Neural cell (in vitro differentiated cells): ENCODE data around the gene TLL2. TPM values are rescaled to one million over a fixed set of nuclear protein-coding genes. Genes with fewer than 3 reads are reported as not detected.

Source experiments
- H2AFZ ChIP-seq: fragments of 200-600, 300-800 bp; sonication (generic), shearing (Covaris generic); 2 replicates; pipeline ENCODE4 v1.6.0; 2014; ENCODE audit warnings: low read depth, mild to moderate bottlenecking, antibody characterized with exemption, low read length, moderate library complexity
- H3F3A ChIP-seq: fragments of 200-600 bp; shearing (Covaris generic); 2 replicates; pipeline ENCODE4 v1.6.1; 2016; ENCODE audit warnings: mild to moderate bottlenecking, moderate library complexity, mixed read lengths, antibody characterized with exemption, low read length; ENCODE audit not compliant: insufficient read depth, poor library complexity, severe bottlenecking
- H3K27ac ChIP-seq: fragments of 200-600, 300-800 bp; sonication (generic), shearing (Covaris generic); 2 replicates; pipeline ENCODE4 v1.5.1; 2014; ENCODE audit warnings: mild to moderate bottlenecking, low read length, moderate library complexity
- H3K27me3 ChIP-seq: fragments of 300-800, 200-600 bp; sonication (generic), shearing (Covaris generic); 2 replicates; pipeline ENCODE4 v1.6.0; 2014; ENCODE audit warnings: mild to moderate bottlenecking, low read depth, low read length, moderate library complexity; ENCODE audit not compliant: insufficient read depth
- H3K36me3 ChIP-seq: fragments of 300-800, 200-600 bp; sonication (generic), shearing (Covaris generic); 2 replicates; pipeline ENCODE4 v1.5.1; 2014; ENCODE audit warnings: mild to moderate bottlenecking, antibody characterized with exemption, low read length, moderate library complexity; ENCODE audit not compliant: insufficient read depth
- H3K4me2 ChIP-seq: fragments of 300-800, 200-600 bp; sonication (generic), shearing (Covaris generic); 2 replicates; pipeline ENCODE4 v1.6.0; 2014; ENCODE audit warnings: mild to moderate bottlenecking, low read length
- H3K4me3 ChIP-seq: fragments of 300-800, 200-600 bp; sonication (generic), shearing (Covaris generic); 2 replicates; pipeline ENCODE4 v1.5.1; 2014; ENCODE audit warnings: mild to moderate bottlenecking, low read length, moderate library complexity
- H3K79me2 ChIP-seq: fragments of 200-600 bp; shearing (Covaris generic); replicated peaks from 2 replicates; pipeline ENCODE4 v1.6.0; 2014; ENCODE audit warnings: mild to moderate bottlenecking, low read length, moderate library complexity; ENCODE audit not compliant: insufficient read depth
- H3K9ac ChIP-seq: fragments of 300-800, 200-600 bp; sonication (generic), shearing (Covaris generic); 2 replicates; pipeline ENCODE4 v1.6.1; 2016; ENCODE audit warnings: mild to moderate bottlenecking, low read length, mixed read lengths
- H3K9me2 ChIP-seq: fragments of 200-600 bp; shearing (Covaris generic); 2 replicates; pipeline ENCODE4 v1.6.1; 2016; ENCODE audit warnings: mild to moderate bottlenecking, low read length, mixed read lengths; ENCODE audit not compliant: insufficient read depth
- H3K9me3 ChIP-seq: fragments of 200-600, 300-800 bp; sonication (generic), shearing (Covaris generic); 2 replicates; pipeline ENCODE4 v1.6.1; 2016; ENCODE audit warnings: mild to moderate bottlenecking, mixed run types, low read length, moderate library complexity, mixed read lengths
- H4K20me1 ChIP-seq: fragments of 200-600 bp; shearing (Covaris generic); 2 replicates; pipeline ENCODE4 v1.6.1; 2016; ENCODE audit warnings: mild to moderate bottlenecking, mixed run types; ENCODE audit not compliant: insufficient read depth
- CTCF ChIP-seq: fragments of 450-650 bp; IDR thresholded peaks from 2 replicates; pipeline ENCODE4 v1.5.1; 2014; ENCODE audit warnings: antibody characterized with exemption, mild to moderate bottlenecking, moderate library complexity; ENCODE audit not compliant: poor library complexity, severe bottlenecking
- EP300 ChIP-seq: fragments of 450-650 bp; conservative IDR thresholded peaks from 2 replicates; pipeline ENCODE4 v1.6.1; 2014; ENCODE audit warnings: antibody characterized with exemption, mild to moderate bottlenecking, moderate library complexity; ENCODE audit not compliant: poor library complexity, severe bottlenecking
- EZH2 ChIP-seq: fragments of 200-600, 300-800 bp; shearing (Covaris generic), sonication (generic); IDR thresholded peaks from 2 replicates; pipeline ENCODE4 v1.6.1; 2014; ENCODE audit warnings: antibody characterized with exemption, low read length, borderline replicate concordance, mild to moderate bottlenecking; ENCODE audit not compliant: insufficient read depth, poor library complexity, severe bottlenecking
- MXI1 ChIP-seq: fragments of 450-650 bp; conservative IDR thresholded peaks from 2 replicates; pipeline ENCODE4 v1.6.1; 2014; ENCODE audit warnings: antibody characterized with exemption, mild to moderate bottlenecking; ENCODE audit not compliant: poor library complexity, severe bottlenecking
- POLR2AphosphoS5 ChIP-seq: IDR thresholded peaks from 2 replicates; pipeline ENCODE4 v1.6.1; 2012
- RAD21 ChIP-seq: fragments of 450-650 bp; conservative IDR thresholded peaks from 2 replicates; pipeline ENCODE4 v1.6.1; 2014; ENCODE audit warnings: antibody characterized with exemption, mild to moderate bottlenecking, moderate library complexity
- SMC3 ChIP-seq: fragments of 450-650 bp; conservative IDR thresholded peaks from 2 replicates; pipeline ENCODE4 v1.6.1; 2014; ENCODE audit warnings: antibody characterized with exemption, mild to moderate bottlenecking, moderate library complexity; ENCODE audit not compliant: poor library complexity
- TAF1 ChIP-seq: IDR thresholded peaks from 2 replicates; pipeline ENCODE4 v1.6.1; 2012; ENCODE audit warnings: low read depth
- polyA plus RNA-seq: library from polyadenylated mRNA; depleted of rRNA; stranded (reverse); fragments of >200 nt; gene quantifications from 2 replicates; pipeline ENCODE4 v1.2.3, GENCODE V29; 2014
- TF ChIP-seq, protein P1 (sequence below): IDR thresholded peaks from 2 replicates; pipeline ENCODE4 v1.6.1; 2012; ENCODE audit warnings: borderline replicate concordance

Gene TLL2
- polyA plus RNA-seq, 1 donor from 2014 or later, result 0.11 TPM

GRCh38 chr10:96360766-96361165 lies 153.0 kb downstream of the TLL2 start:
- H3K4me3 ChIP-seq, result no peak overlapping the region
- TF ChIP-seq RAD21 (no peak), SMC3 (no peak), POLR2AphosphoS5 (no peak), EZH2 (no peak), EP300 (no peak), MXI1 (no peak)

DNA sequence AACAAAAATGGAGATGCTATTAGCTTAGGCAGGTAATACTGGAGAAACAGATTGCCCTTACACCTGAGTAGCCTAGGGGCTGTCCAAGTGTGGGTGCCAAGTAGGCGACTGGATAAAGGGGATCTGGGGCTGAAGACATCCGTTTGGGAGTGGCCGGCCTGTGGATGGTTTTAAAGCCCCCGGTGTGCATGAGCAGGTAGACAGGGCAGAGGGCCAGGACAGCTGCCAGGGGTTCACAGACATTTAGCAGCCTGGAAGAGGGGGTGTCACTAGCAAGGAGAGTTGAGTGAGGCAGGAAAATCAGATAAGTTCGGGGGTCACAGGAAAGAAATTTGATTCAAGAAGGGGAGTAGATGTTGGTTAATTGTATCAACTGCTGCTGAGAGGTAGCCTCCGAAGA lies 153.4 kb downstream of the TLL2 start:
- no peak overlapping the region for H3K27ac ChIP-seq
- H3K9ac ChIP-seq, result no peak overlapping the region
- H3K9me2 ChIP-seq, result no peaks in the 10 kb centered on the region
- H4K20me1 ChIP-seq, result no peaks in the 10 kb centered on the region
- no peak overlapping the region for H2AFZ ChIP-seq
- no peaks in the 10 kb centered on the region for H3K9me3 ChIP-seq
- no peaks in the 10 kb centered on the region for H3K36me3 ChIP-seq
- H3K79me2 ChIP-seq, result no peaks in the 10 kb centered on the region
- no peaks in the 10 kb centered on the region for H3K27me3 ChIP-seq
- TF ChIP-seq EZH2 (no peak), TAF1 (no peak), MXI1 (no peak), POLR2AphosphoS5 (no peak), SMC3 (no peak), EP300 (no peak), CTCF (no peak), RAD21 (no peak)
- TF ChIP-seq, protein P1, sequence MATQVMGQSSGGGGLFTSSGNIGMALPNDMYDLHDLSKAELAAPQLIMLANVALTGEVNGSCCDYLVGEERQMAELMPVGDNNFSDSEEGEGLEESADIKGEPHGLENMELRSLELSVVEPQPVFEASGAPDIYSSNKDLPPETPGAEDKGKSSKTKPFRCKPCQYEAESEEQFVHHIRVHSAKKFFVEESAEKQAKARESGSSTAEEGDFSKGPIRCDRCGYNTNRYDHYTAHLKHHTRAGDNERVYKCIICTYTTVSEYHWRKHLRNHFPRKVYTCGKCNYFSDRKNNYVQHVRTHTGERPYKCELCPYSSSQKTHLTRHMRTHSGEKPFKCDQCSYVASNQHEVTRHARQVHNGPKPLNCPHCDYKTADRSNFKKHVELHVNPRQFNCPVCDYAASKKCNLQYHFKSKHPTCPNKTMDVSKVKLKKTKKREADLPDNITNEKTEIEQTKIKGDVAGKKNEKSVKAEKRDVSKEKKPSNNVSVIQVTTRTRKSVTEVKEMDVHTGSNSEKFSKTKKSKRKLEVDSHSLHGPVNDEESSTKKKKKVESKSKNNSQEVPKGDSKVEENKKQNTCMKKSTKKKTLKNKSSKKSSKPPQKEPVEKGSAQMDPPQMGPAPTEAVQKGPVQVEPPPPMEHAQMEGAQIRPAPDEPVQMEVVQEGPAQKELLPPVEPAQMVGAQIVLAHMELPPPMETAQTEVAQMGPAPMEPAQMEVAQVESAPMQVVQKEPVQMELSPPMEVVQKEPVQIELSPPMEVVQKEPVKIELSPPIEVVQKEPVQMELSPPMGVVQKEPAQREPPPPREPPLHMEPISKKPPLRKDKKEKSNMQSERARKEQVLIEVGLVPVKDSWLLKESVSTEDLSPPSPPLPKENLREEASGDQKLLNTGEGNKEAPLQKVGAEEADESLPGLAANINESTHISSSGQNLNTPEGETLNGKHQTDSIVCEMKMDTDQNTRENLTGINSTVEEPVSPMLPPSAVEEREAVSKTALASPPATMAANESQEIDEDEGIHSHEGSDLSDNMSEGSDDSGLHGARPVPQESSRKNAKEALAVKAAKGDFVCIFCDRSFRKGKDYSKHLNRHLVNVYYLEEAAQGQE, result no peak
- no peaks in the 10 kb centered on the region for H3F3A ChIP-seq
- H3K4me2 ChIP-seq, result no peak overlapping the region
- H3K4me3 ChIP-seq, result no peak overlapping the region

More at GRCh38 chr10:96360766-96361165, 153.0 kb downstream of the TLL2 start:
- H3K79me2 ChIP-seq, result no peaks in the 10 kb centered on the region
- H3F3A ChIP-seq, result no peaks in the 10 kb centered on the region
- no peak overlapping the region for H3K9ac ChIP-seq
- no peaks in the 10 kb centered on the region for H4K20me1 ChIP-seq
- H3K9me3 ChIP-seq, result no peaks in the 10 kb centered on the region
- no peaks in the 10 kb centered on the region for H3K36me3 ChIP-seq
- H3K9me2 ChIP-seq, result no peaks in the 10 kb centered on the region
- H2AFZ ChIP-seq, result no peak overlapping the region
- H3K4me2 ChIP-seq, result no peak overlapping the region
- no peaks in the 10 kb centered on the region for H3K27me3 ChIP-seq
- H3K27ac ChIP-seq, result no peak overlapping the region

DNA sequence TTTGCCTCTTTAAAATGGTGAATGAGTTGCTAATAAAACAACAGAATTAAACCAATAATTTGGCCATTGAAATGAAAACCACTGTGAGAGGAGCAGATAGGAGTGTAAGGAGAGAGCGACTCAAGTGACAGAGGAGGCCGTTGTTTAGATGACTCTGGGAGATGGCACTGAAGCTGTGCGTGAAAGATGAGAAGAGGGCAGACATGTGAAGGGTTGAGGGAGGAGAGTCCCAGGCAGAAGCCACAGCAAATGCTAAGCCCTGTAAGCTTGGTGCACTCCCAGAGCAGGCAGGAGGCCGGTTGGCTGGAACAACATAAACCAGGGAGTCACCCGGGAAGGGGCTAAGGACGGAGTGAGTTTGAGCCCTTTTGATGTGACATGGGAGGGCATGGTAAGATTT lies 154.1 kb downstream of the TLL2 start:
- TF ChIP-seq RAD21 (no peak), MXI1 (no peak), EP300 (no peak), EZH2 (no peak), CTCF (no peak), SMC3 (no peak), TAF1 (no peak), POLR2AphosphoS5 (no peak)
- TF ChIP-seq, protein P1, result no peak
- no peak overlapping the region for H3K4me3 ChIP-seq
- H4K20me1 ChIP-seq, result no peaks in the 10 kb centered on the region
- H3K9me3 ChIP-seq, result no peaks in the 10 kb centered on the region
- H3K4me2 ChIP-seq, result no peak overlapping the region
- no peaks in the 10 kb centered on the region for H3K27me3 ChIP-seq
- H3K36me3 ChIP-seq, result no peaks in the 10 kb centered on the region
- no peak overlapping the region for H3K27ac ChIP-seq
- no peaks in the 10 kb centered on the region for H3K79me2 ChIP-seq
- H2AFZ ChIP-seq, result no peak overlapping the region
- H3K9ac ChIP-seq, result no peak overlapping the region
- no peaks in the 10 kb centered on the region for H3K9me2 ChIP-seq
- no peaks in the 10 kb centered on the region for H3F3A ChIP-seq
